KMS-11 (cell line): ENCODE results near the gene TXLNB.

Source experiments
- H2AFZ ChIP-seq: fragments of 200-600 bp; sonication (generic); 2 replicates; pipeline ENCODE4 v1.6.1; 2016; ENCODE audit warnings: antibody characterized with exemption, mixed run types, low read depth
- H3K27ac ChIP-seq: fragments of 200-600 bp; sonication (generic); 2 replicates; pipeline ENCODE4 v1.6.1; 2016; ENCODE audit warnings: mild to moderate bottlenecking, mixed run types
- H3K27me3 ChIP-seq: fragments of 200-600 bp; sonication (generic); 2 replicates; pipeline ENCODE4 v1.6.1; 2017; ENCODE audit warnings: mild to moderate bottlenecking, low read depth, mixed run types, moderate library complexity; ENCODE audit not compliant: insufficient read depth
- H3K36me3 ChIP-seq: fragments of 200-600 bp; sonication (generic); 2 replicates; pipeline ENCODE4 v1.6.1; 2017; ENCODE audit warnings: mild to moderate bottlenecking, mixed run types; ENCODE audit not compliant: insufficient read depth
- H3K4me1 ChIP-seq: fragments of 200-600 bp; sonication (generic); 2 replicates; pipeline ENCODE4 v1.6.1; 2016; ENCODE audit warnings: mild to moderate bottlenecking, low read depth, mixed run types; ENCODE audit not compliant: poor library complexity, severe bottlenecking
- H3K4me2 ChIP-seq: fragments of 200-600 bp; sonication (generic); 2 replicates; pipeline ENCODE4 v1.7.0; 2016; ENCODE audit warnings: mild to moderate bottlenecking, mixed run types
- H3K4me3 ChIP-seq: fragments of 200-600 bp; sonication (generic); IDR thresholded peaks from 2 replicates; pipeline ENCODE4 v1.6.1; 2017; ENCODE audit warnings: low read depth, low read length, mixed read lengths; ENCODE audit not compliant: insufficient read depth
- H3K79me2 ChIP-seq: fragments of 200-600 bp; sonication (generic); 2 replicates; pipeline ENCODE4 v1.6.1; 2016; ENCODE audit warnings: low read depth, mixed run types; ENCODE audit not compliant: insufficient read depth
- H3K9ac ChIP-seq: fragments of 200-600 bp; sonication (generic); 2 replicates; pipeline ENCODE4 v1.6.1; 2016; ENCODE audit warnings: mild to moderate bottlenecking, mixed run types
- H4K20me1 ChIP-seq: fragments of 200-600 bp; sonication (generic); 2 replicates; pipeline ENCODE4 v1.6.1; 2016; ENCODE audit warnings: mild to moderate bottlenecking, mixed run types; ENCODE audit not compliant: insufficient read depth
- TF ChIP-seq, protein P1 (sequence below): fragments of 200-600 bp; sonication (generic); conservative IDR thresholded peaks from 2 replicates; pipeline ENCODE4 v1.6.1; 2017; ENCODE audit warnings: low read depth, mild to moderate bottlenecking, antibody characterized with exemption, low read length, moderate library complexity, mixed read lengths

Gene TXLNB

DNA sequence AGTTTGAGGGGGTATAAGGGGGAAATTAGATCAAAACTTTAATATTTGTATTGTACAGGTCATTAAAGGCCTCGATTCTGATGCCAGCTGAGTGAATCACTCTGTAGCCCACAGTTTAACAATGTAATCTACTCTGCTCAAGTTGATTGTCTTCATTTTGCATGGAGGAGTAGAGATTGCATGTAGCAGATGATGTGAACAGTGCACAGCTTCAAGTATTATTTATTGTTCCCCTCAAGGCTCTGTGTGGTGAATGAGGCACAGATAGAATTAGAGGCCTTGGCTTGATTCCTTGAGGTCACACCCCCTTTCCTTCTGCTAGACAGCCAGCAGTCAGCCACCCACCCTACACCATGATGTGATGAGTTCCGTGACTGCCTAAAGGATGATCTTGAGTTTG, 38.1 kb downstream of the TXLNB start:
- Histone ChIP-seq H3K27me3 (no peaks in the 10 kb centered on the region), H3K4me1 (peaks cover 10% of the 10 kb centered on the region), H3K36me3 (no peaks in the 10 kb centered on the region), H3K9ac (no peak overlapping the region), H3K79me2 (no peaks in the 10 kb centered on the region), H3K4me2 (no peak overlapping the region), H4K20me1 (no peaks in the 10 kb centered on the region), H3K27ac (no peak overlapping the region), H2AFZ (no peak overlapping the region), H3K4me3 (no peak overlapping the region)
- TF ChIP-seq, protein P1, sequence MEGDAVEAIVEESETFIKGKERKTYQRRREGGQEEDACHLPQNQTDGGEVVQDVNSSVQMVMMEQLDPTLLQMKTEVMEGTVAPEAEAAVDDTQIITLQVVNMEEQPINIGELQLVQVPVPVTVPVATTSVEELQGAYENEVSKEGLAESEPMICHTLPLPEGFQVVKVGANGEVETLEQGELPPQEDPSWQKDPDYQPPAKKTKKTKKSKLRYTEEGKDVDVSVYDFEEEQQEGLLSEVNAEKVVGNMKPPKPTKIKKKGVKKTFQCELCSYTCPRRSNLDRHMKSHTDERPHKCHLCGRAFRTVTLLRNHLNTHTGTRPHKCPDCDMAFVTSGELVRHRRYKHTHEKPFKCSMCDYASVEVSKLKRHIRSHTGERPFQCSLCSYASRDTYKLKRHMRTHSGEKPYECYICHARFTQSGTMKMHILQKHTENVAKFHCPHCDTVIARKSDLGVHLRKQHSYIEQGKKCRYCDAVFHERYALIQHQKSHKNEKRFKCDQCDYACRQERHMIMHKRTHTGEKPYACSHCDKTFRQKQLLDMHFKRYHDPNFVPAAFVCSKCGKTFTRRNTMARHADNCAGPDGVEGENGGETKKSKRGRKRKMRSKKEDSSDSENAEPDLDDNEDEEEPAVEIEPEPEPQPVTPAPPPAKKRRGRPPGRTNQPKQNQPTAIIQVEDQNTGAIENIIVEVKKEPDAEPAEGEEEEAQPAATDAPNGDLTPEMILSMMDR = no peak

DNA sequence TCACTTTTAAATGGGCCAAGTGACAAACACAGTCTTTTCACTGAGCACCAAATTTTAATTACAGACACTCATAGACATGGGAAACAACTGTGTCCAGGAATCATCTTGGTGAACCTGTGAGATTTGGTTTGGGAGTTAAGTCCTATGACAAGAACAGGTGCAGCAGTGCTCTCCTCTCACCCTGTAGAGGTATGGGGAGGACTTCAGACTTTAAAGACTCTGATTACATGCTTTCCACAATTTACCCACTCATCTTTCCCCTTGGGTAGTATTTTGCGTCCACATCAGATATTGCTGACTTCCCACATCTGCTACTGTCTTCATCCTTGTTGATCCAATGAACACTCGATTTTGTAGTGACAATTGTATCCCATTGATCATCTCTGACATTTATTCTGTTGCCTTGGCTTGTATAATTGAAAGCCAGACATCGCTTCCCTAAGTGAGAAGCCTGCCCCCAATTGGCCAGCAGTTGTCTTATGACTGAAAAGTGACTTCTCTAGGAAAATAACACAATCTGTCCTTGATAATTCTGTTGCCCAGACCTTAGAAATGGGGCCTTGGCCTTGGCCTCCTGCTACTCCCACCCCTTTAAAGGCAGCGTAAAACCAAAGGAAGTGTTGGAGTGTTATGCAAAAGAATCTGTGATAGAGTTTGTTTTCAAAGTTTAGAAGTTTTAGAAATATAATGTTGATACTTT, 40.0 kb downstream of the TXLNB start:
- Histone ChIP-seq H3K4me3 (no peak overlapping the region), H3K27ac (no peak overlapping the region)

GRCh38 chr6:139251045-139251690, 40.6 kb downstream of the TXLNB start:
- Histone ChIP-seq H3K9ac (no peak overlapping the region), H3K27ac (no peak overlapping the region), H3K4me1 (peaks cover 10% of the 10 kb centered on the region), H2AFZ (0 out of 2 replicates have a peak overlapping the region, but pooled peaks have one; percentile 10), H4K20me1 (no peaks in the 10 kb centered on the region), H3K27me3 (no peaks in the 10 kb centered on the region), H3K4me3 (no peak overlapping the region), H3K4me2 (no peak overlapping the region), H3K36me3 (no peaks in the 10 kb centered on the region), H3K79me2 (no peaks in the 10 kb centered on the region)
- TF ChIP-seq, protein P1 = no peak

More for the DNA sequence above, 40.0 kb downstream of the TXLNB start:
- no peaks in the 10 kb centered on the region for H3K36me3 ChIP-seq
- H3K79me2 ChIP-seq = no peaks in the 10 kb centered on the region
- no peak overlapping the region for H3K4me2 ChIP-seq
- peaks cover 10% of the 10 kb centered on the region for H3K4me1 ChIP-seq
- no peak overlapping the region for H2AFZ ChIP-seq
- H3K27me3 ChIP-seq = no peaks in the 10 kb centered on the region
- H4K20me1 ChIP-seq = no peaks in the 10 kb centered on the region
- TF ChIP-seq, protein P1 = no peak
- no peak overlapping the region for H3K9ac ChIP-seq

DNA sequence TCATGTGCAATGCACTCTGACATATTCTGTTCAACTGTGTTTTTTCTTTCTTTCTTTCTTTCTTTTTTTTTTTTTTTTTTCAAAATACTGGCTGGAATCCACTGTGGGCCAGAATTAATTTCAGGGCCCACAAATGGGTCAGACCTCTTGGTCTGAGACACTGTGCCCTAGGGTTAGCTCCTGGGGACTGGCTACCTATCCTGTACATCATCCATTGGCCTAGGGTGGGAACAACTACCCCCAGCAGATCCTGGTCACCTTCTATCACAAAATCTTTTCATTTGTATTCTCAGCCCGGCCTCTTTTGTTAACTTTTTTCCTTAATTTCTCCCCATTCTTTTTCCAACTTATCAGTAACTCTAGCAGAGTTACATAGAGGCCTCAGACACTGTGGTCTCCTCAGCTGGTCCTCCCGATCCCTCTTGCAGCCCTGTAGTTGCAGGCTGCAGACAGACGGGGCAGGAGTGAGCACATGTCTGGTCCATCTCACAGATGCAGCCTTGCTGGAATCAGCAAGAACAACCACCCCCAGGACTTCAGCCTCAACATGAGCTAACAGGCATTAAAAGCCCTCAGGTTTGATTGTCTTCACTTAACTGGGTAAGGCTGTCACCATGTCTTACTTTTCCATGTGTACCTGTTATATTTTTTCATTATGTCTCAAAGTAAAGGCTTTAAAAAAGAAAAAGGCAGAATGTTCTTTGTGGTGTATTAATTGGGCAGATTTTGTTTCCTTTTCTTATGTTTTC, 41.3 kb downstream of the TXLNB start:
- H3K4me3 ChIP-seq = no peak overlapping the region

More for the DNA sequence above, 41.3 kb downstream of the TXLNB start:
- no peak overlapping the region for H3K4me2 ChIP-seq
- TF ChIP-seq, protein P1 = peak; percentile 85
- no peaks in the 10 kb centered on the region for H3K36me3 ChIP-seq
- peaks cover 10% of the 10 kb centered on the region for H3K4me1 ChIP-seq
- H3K79me2 ChIP-seq = no peaks in the 10 kb centered on the region
- H2AFZ ChIP-seq = 0 out of 2 replicates have a peak overlapping the region, but pooled peaks have one; percentile 10
- no peaks in the 10 kb centered on the region for H3K27me3 ChIP-seq
- no peak overlapping the region for H3K27ac ChIP-seq
- H3K9ac ChIP-seq = no peak overlapping the region
- H4K20me1 ChIP-seq = no peaks in the 10 kb centered on the region
